Measurements from ENCODE around the gene NIM1K. TPM values are rescaled to one million over a fixed set of nuclear protein-coding genes. Genes with fewer than 3 reads are reported as not detected.
A peak's percentile ranks its signal among the peaks of the same experiment; 100 is the strongest.

NIM1K gene
- total and polyA plus RNA-seq, 2 of the 13 experiments (the other 11 are each of a cell fraction or from before 2014, with no cell fraction given): 0.04 TPM; not detected in 1

GRCh38 chr5:43313035-43313853 lies 121.2 kb downstream of the NIM1K start, which contains the start of gene HMGCS1 (continued):
- no peak for TF ChIP-seq GLI4 (CRISPR knock-in tag; IDR thresholded peaks at IDR 0.05; ENCODE audit: borderline replicate concordance)
- TF ChIP-seq, protein P1, sequence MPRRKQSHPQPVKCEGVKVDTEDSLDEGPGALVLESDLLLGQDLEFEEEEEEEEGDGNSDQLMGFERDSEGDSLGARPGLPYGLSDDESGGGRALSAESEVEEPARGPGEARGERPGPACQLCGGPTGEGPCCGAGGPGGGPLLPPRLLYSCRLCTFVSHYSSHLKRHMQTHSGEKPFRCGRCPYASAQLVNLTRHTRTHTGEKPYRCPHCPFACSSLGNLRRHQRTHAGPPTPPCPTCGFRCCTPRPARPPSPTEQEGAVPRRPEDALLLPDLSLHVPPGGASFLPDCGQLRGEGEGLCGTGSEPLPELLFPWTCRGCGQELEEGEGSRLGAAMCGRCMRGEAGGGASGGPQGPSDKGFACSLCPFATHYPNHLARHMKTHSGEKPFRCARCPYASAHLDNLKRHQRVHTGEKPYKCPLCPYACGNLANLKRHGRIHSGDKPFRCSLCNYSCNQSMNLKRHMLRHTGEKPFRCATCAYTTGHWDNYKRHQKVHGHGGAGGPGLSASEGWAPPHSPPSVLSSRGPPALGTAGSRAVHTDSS (CRISPR knock-in tag; conservative IDR thresholded peaks at IDR 0.05): no peak
- TF ChIP-seq PPARG (CRISPR knock-in tag; conservative IDR thresholded peaks at IDR 0.05): no peak
- no peak for TF ChIP-seq PCBP2 (optimal IDR thresholded peaks at IDR 0.05; ENCODE audit: low read depth, low read length, poor library complexity, severe bottlenecking)
- TF ChIP-seq, protein P2, sequence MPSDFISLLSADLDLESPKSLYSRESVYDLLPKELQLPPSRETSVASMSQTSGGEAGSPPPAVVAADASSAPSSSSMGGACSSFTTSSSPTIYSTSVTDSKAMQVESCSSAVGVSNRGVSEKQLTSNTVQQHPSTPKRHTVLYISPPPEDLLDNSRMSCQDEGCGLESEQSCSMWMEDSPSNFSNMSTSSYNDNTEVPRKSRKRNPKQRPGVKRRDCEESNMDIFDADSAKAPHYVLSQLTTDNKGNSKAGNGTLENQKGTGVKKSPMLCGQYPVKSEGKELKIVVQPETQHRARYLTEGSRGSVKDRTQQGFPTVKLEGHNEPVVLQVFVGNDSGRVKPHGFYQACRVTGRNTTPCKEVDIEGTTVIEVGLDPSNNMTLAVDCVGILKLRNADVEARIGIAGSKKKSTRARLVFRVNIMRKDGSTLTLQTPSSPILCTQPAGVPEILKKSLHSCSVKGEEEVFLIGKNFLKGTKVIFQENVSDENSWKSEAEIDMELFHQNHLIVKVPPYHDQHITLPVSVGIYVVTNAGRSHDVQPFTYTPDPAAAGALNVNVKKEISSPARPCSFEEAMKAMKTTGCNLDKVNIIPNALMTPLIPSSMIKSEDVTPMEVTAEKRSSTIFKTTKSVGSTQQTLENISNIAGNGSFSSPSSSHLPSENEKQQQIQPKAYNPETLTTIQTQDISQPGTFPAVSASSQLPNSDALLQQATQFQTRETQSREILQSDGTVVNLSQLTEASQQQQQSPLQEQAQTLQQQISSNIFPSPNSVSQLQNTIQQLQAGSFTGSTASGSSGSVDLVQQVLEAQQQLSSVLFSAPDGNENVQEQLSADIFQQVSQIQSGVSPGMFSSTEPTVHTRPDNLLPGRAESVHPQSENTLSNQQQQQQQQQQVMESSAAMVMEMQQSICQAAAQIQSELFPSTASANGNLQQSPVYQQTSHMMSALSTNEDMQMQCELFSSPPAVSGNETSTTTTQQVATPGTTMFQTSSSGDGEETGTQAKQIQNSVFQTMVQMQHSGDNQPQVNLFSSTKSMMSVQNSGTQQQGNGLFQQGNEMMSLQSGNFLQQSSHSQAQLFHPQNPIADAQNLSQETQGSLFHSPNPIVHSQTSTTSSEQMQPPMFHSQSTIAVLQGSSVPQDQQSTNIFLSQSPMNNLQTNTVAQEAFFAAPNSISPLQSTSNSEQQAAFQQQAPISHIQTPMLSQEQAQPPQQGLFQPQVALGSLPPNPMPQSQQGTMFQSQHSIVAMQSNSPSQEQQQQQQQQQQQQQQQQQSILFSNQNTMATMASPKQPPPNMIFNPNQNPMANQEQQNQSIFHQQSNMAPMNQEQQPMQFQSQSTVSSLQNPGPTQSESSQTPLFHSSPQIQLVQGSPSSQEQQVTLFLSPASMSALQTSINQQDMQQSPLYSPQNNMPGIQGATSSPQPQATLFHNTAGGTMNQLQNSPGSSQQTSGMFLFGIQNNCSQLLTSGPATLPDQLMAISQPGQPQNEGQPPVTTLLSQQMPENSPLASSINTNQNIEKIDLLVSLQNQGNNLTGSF (CRISPR knock-in tag; IDR thresholded peaks at IDR 0.05): peak; percentile 83; the same call in 1 of the 2 replicates
- peak; percentile 73; the same call in 1 of the 2 replicates for TF ChIP-seq GFI1 (CRISPR knock-in tag; IDR thresholded peaks at IDR 0.05; ENCODE audit: borderline replicate concordance)
- TF ChIP-seq, protein P3, sequence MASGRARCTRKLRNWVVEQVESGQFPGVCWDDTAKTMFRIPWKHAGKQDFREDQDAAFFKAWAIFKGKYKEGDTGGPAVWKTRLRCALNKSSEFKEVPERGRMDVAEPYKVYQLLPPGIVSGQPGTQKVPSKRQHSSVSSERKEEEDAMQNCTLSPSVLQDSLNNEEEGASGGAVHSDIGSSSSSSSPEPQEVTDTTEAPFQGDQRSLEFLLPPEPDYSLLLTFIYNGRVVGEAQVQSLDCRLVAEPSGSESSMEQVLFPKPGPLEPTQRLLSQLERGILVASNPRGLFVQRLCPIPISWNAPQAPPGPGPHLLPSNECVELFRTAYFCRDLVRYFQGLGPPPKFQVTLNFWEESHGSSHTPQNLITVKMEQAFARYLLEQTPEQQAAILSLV (CRISPR knock-in tag; IDR thresholded peaks at IDR 0.05; ENCODE audit: borderline replicate concordance): peak; percentile 90; the same call in 1 of the 2 replicates
- TF ChIP-seq, protein P4, sequence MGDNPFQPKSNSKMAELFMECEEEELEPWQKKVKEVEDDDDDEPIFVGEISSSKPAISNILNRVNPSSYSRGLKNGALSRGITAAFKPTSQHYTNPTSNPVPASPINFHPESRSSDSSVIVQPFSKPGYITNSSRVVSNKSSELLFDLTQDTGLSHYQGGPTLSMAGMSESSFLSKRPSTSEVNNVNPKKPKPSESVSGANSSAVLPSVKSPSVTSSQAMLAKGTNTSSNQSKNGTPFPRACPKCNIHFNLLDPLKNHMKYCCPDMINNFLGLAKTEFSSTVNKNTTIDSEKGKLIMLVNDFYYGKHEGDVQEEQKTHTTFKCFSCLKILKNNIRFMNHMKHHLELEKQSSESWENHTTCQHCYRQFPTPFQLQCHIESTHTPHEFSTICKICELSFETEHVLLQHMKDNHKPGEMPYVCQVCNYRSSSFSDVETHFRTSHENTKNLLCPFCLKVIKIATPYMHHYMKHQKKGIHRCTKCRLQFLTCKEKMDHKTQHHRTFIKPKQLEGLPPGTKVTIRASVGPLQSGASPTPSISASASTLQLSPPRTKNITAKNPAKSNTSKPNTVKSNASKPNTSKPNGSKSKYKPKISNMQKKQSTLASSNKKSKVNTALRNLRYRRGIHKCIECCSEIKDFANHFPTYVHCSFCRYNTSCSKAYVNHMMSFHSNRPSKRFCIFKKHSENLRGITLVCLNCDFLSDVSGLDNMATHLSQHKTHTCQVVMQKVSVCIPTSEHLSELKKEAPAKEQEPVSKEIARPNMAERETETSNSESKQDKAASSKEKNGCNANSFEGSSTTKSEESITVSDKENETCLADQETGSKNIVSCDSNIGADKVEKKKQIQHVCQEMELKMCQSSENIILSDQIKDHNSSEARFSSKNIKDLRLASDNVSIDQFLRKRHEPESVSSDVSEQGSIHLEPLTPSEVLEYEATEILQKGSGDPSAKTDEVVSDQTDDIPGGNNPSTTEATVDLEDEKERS (CRISPR knock-in tag; IDR thresholded peaks at IDR 0.05): no peak; the same call in 1 of the 2 replicates
- peak; percentile 83 for TF ChIP-seq HNF4A (CRISPR knock-in tag; IDR thresholded peaks at IDR 0.05)
- TF ChIP-seq NRL (CRISPR knock-in tag; IDR thresholded peaks at IDR 0.05; ENCODE audit: borderline replicate concordance): peak; percentile 94
- TF ChIP-seq ZSCAN25 (CRISPR knock-in tag; IDR thresholded peaks at IDR 0.05): 0 out of 2 replicates have a peak, but pooled peaks have one; percentile 64
- no peak for TF ChIP-seq LCORL (IDR thresholded peaks at IDR 0.05)
- TF ChIP-seq LCORL (CRISPR knock-in tag; IDR thresholded peaks at IDR 0.05): peak; percentile 23; the same call in 1 of the 2 replicates
- peak; percentile 74; the same call in 1 of the 2 replicates for TF ChIP-seq MED13 (CRISPR knock-in tag; IDR thresholded peaks at IDR 0.05)
- TF ChIP-seq ZNF879 (CRISPR knock-in tag; IDR thresholded peaks at IDR 0.05): no peak
- TF ChIP-seq ZBTB8A (CRISPR knock-in tag; IDR thresholded peaks at IDR 0.05; ENCODE audit: borderline replicate concordance, low read depth): no peak
- TF ChIP-seq ZNF367 (CRISPR knock-in tag; IDR thresholded peaks at IDR 0.05; ENCODE audit: borderline replicate concordance): no peak
- no peak; the same call in 1 of the 2 replicates for TF ChIP-seq ZNF230 (CRISPR knock-in tag; IDR thresholded peaks at IDR 0.05)
